Calu3 (cell line): ENCODE data around the gene RNASE2. TPM values are rescaled to one million over a fixed set of nuclear protein-coding genes. Genes with fewer than 3 reads are reported as not detected.
"Not testable (repeated sequence)": the region's sequence is repeated elsewhere in the genome, so short reads cannot be mapped to it uniquely, and the experiment has no call there.

Source experiments
- Bru-seq: library from RNA; stranded (reverse); fragments of 400-500 nt; gene quantifications from one replicate; lab custom pipeline; 2021; lab: Mats Ljungman, UMichigan
- BruChase-seq, 2 experiments: library from RNA; stranded (reverse); fragments of 400-500 nt; gene quantifications; one replicate each; lab custom pipeline; 2021; lab: Mats Ljungman, UMichigan
- BruUV-seq: library from RNA; stranded (reverse); fragments of 400-500 nt; replicated peaks from 2 replicates; lab custom pipeline; 2021; lab: Mats Ljungman, UMichigan
- CTCF ChIA-PET: fragments of 300-600 bp; sonication (Branson Sonifier 250); formaldehyde crosslinking; loops from one replicate; lab custom pipeline; 2022; ENCODE audit warnings: antibody characterized with exemption; lab: Charles Lee
- DNase-seq: peaks from one replicate; pipeline ENCODE4 v3.0.0; 2022
- H3K27ac Mint-ChIP-seq: one replicate; pipeline ENCODE4 v1.8.0; 2022; ENCODE audit warnings: mixed read lengths; ENCODE audit not compliant: unreplicated experiment
- H3K27me3 Mint-ChIP-seq: one replicate; pipeline ENCODE4 v1.8.0; 2022; ENCODE audit warnings: mixed read lengths; ENCODE audit not compliant: unreplicated experiment
- H3K36me3 Mint-ChIP-seq: one replicate; pipeline ENCODE4 v1.8.0; 2022; ENCODE audit warnings: mild to moderate bottlenecking, moderate library complexity, mixed read lengths; ENCODE audit not compliant: insufficient read depth, unreplicated experiment
- H3K4me1 Mint-ChIP-seq: one replicate; pipeline ENCODE4 v1.8.0; 2022; ENCODE audit warnings: mild to moderate bottlenecking, low read depth, mixed read lengths; ENCODE audit not compliant: unreplicated experiment
- H3K4me3 Mint-ChIP-seq: one replicate; pipeline ENCODE4 v1.8.0; 2022; ENCODE audit warnings: mild to moderate bottlenecking, low read depth, moderate library complexity, mixed read lengths; ENCODE audit not compliant: unreplicated experiment
- H3K9me3 Mint-ChIP-seq: one replicate; pipeline ENCODE4 v1.8.0; 2022; ENCODE audit warnings: low read depth, mixed read lengths; ENCODE audit not compliant: unreplicated experiment
- intact Hi-C: fragments of 100-400 bp; cut with micrococcal nuclease; formaldehyde crosslinking; loops from one replicate; pipeline ENCODE4 v1.10.0; 2022; ENCODE audit not compliant: unreplicated experiment
- long read RNA-seq: library from polyadenylated mRNA; stranded (forward); transcript quantifications from one replicate; pipeline ENCODE4 v2.0.0, GENCODE V29; 2022
- total RNA-seq: library from RNA; stranded (reverse); gene quantifications from 2 replicates; pipeline ENCODE4 v1.2.3, GENCODE V29; 2022
- TF ChIP-seq, protein P1 (sequence below): fragments of 200-600 bp; IDR thresholded peaks from one replicate; pipeline ENCODE4 v1.8.0; 2022; ENCODE audit warnings: antibody characterized with exemption; ENCODE audit not compliant: unreplicated experiment

Gene RNASE2
- total RNA-seq (not detected in 2 replicates), Bru-seq, nascent RNA (not detected), BruChase-seq, experiment 1, labeled RNA remaining after a 6-hour chase (not detected), BruChase-seq, experiment 2, labeled RNA remaining after a 2-hour chase (not detected)
- long read RNA-seq: 0 reads

DNA sequence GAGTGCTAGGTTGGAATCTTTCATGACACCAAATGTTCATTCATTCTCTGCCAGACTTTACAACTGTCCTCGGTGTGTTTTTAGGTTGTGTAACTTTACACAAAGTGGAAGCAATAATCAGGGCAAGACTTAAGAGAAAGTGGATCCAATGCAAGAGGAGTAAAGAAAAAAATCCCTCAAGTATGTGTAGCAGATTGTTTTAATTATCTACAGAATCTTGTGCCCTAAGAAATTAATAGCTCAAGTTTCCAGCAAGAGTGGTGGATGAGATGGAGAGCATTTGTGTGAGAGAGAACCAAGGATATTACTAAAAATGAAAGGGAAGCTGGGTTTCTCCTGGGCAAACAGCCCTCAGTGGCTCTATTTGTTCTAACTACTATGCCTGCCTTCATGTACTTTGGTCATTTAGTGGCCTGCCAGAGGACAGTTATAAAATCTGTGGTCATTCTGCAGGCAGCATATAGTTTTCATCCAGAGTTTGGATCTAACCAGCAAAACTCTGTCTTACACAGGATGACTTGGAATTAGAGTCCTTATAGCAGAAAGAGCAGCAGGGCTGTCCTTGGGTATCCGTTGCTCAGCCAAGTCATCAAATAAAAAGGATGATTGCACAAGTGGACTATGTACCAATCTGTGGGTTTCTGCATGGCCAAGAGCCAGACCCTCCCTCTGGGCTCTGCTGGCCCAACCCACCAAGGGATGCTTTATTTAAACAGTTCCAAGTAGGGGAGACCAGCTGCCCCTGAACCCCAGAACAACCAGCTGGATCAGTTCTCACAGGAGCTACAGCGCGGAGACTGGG is at the start of gene RNASE2:
RNASE2 (plus strand) TSS at position 752 of the 802 bp plus-strand sequence. CDS start 285 bp downstream, outside the sequence.
- H3K36me3 Mint-ChIP-seq, intact Hi-C loops, H3K4me1 Mint-ChIP-seq: not testable (repeated sequence)

DNA sequence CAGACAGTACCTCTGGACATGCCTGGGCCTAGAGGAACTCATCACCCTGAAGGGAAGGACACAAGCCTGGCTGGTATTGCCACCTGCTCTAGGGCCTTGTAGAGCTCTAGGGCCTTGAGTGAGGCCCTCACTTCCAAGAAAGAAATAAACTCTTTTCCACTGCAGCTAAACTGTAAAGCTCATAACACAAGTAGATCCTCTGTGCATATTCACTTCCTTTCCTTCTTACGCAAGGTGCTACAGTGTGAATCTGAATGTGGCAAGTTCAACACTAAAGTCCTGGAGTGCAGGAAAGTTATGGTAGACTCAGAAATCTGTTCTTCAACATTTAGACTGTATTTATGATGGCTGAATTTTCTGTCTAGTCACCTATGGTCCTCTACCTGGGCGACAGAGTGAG is 49.6 kb upstream of the RNASE2 start:
- Mint-ChIP-seq H3K9me3 (no peaks in the 10 kb centered on the region), H3K36me3 (no peaks in the 10 kb centered on the region), H3K4me1 (no peaks in the 10 kb centered on the region), H3K27ac (no peak overlapping the region), H3K27me3 (peaks cover 40% of the 10 kb centered on the region), H3K4me3 (no peak overlapping the region)
- TF ChIP-seq, protein P1, sequence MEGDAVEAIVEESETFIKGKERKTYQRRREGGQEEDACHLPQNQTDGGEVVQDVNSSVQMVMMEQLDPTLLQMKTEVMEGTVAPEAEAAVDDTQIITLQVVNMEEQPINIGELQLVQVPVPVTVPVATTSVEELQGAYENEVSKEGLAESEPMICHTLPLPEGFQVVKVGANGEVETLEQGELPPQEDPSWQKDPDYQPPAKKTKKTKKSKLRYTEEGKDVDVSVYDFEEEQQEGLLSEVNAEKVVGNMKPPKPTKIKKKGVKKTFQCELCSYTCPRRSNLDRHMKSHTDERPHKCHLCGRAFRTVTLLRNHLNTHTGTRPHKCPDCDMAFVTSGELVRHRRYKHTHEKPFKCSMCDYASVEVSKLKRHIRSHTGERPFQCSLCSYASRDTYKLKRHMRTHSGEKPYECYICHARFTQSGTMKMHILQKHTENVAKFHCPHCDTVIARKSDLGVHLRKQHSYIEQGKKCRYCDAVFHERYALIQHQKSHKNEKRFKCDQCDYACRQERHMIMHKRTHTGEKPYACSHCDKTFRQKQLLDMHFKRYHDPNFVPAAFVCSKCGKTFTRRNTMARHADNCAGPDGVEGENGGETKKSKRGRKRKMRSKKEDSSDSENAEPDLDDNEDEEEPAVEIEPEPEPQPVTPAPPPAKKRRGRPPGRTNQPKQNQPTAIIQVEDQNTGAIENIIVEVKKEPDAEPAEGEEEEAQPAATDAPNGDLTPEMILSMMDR: no peak
- no peak for DNase-seq
- no TSS peak for BruUV-seq
- intact Hi-C loops: no loop called here
- CTCF ChIA-PET: no interaction called here

More for the DNA sequence above, at the start of gene RNASE2:
- DNase-seq, BruUV-seq, H3K9me3 Mint-ChIP-seq, CTCF ChIA-PET, H3K27ac Mint-ChIP-seq, H3K4me3 Mint-ChIP-seq: not testable (repeated sequence)
- H3K27me3 Mint-ChIP-seq: peaks cover 78% of the 10 kb centered on the region

DNA sequence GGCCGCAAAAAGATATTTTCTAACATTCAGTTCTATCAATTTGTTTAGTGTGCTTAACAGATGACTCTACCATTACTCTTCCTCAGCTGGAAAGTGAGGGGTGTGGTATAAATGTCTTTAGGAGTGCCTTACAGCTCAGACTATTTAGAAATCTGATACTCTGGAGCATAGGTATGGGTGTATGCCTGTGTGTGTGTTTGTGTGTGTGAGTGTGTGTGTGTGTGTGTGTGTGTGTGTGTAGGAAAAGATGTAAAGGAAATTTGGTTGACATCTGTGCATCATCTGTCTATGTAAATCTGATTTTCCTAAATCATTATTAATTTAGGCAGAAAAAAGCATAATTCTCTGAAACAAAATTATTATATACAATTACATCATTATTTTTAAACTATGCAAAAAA is 48.1 kb upstream of the RNASE2 start:
- BruUV-seq: no TSS peak
- TF ChIP-seq, protein P1: no peak
- Mint-ChIP-seq H3K4me1 (no peaks in the 10 kb centered on the region), H3K27ac (no peak overlapping the region), H3K27me3 (peaks cover 33% of the 10 kb centered on the region), H3K4me3 (no peak overlapping the region), H3K36me3 (no peaks in the 10 kb centered on the region), H3K9me3 (no peaks in the 10 kb centered on the region)
- CTCF ChIA-PET: no interaction called here
- intact Hi-C loops: no loop called here
- no peak for DNase-seq

DNA sequence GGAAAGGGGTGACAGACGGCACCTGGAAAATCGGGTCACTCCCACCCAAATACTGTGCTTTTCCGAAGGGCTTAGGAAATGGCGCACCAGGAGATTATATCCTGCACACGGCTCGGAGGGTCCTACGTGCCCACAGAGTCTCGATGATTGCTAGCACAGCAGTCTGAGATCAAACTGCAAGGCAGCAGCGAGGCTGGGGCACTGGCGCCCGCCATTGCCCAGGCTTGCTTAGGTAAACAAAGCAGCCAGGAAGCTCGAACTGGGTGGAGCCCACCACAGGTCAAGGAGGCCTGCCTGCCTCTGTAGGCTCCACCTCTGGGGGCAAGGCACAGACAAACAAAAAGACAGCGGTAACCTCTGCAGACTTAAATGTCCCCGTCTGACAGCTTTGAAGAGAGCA is 44.5 kb upstream of the RNASE2 start:
- BruUV-seq, DNase-seq, CTCF ChIA-PET, intact Hi-C loops, H3K36me3 Mint-ChIP-seq, H3K4me3 Mint-ChIP-seq, H3K27ac Mint-ChIP-seq, H3K4me1 Mint-ChIP-seq, H3K9me3 Mint-ChIP-seq: not testable (repeated sequence)
- peaks cover 28% of the 10 kb centered on the region for H3K27me3 Mint-ChIP-seq

DNA sequence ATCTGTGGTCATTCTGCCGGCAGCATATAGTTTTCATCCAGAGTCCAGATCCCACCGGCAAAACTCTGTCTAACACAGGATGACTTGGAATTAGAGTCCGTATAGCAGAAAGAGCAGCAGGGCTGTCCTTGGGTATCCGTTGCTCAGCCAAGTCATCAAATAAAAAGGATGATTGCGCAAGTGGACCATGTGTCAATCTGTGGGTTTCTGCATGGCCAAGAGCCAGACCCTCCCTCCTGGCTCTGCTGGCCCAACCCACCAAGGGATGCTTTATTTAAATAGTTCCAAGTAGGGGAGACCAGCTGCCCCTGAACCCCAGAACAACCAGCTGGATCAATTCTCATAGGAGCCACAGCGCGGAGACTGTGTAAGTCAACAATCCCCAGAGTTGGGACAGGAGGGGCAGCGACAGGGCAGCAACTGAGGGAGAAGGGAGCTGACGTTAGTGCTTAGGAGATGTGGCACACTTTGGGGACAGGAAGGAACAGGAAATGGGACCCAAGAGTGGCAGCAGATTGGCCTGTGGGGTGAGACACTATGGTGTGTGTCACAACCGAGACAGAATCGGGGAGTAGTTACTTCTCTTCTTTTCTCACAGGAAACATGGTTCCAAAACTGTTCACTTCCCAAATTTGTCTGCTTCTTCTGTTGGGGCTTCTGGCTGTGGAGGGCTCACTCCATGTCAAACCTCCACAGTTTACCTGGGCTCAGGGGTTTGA is 36.1 kb upstream of the RNASE2 start:
- H3K27ac Mint-ChIP-seq, BruUV-seq, intact Hi-C loops, CTCF ChIA-PET, H3K27me3 Mint-ChIP-seq, H3K4me3 Mint-ChIP-seq, H3K36me3 Mint-ChIP-seq, DNase-seq, H3K4me1 Mint-ChIP-seq, H3K9me3 Mint-ChIP-seq: not testable (repeated sequence)

DNA sequence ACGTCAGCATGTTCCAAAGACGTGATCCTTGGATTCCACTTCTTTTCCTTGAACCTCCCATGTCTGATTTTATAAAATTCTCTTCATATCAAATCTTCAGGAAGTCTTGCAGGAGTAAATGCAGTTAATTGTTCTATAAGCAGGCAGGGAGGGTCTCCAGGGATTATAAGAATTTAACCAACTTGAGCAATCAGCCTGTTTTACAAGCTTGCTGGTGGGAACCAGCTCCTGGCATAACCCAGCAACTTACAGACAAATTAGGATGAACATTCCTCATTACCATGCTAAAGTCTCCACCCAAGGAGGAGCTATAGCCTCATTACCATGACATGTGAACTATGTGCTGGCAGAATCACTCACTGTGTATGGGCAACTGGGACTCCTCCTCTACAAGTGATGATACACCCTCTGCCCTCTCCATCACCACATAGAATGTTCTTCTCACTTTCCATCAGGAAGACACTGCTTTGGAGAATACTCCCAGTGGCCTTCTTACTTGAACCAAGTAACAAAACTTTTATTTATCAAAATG is 31.5 kb upstream of the RNASE2 start:
- DNase-seq, CTCF ChIA-PET, BruUV-seq, intact Hi-C loops, H3K4me3 Mint-ChIP-seq, H3K36me3 Mint-ChIP-seq, H3K9me3 Mint-ChIP-seq, H3K4me1 Mint-ChIP-seq, H3K27ac Mint-ChIP-seq: not testable (repeated sequence)
- H3K27me3 Mint-ChIP-seq: peaks cover 35% of the 10 kb centered on the region
